Brain microvascular endothelial cell (primary cell): ENCODE data around the gene ADGRL1.

Source experiments
- DNase-seq: peaks from one replicate; pipeline ENCODE4 v3.0.0-alpha.2; 2020
- H3K27ac ChIP-seq: fragments of 250-450 bp; sonication (Bioruptor Pico); 2 replicates; pipeline ENCODE4 v1.5.1; 2020; ENCODE audit warnings: mild to moderate bottlenecking, moderate library complexity
- H3K27me3 ChIP-seq: fragments of 250-450 bp; sonication (Bioruptor Pico); replicated peaks from 2 replicates; pipeline ENCODE4 v1.5.1; 2020; ENCODE audit warnings: mild to moderate bottlenecking
- H3K36me3 ChIP-seq: fragments of 250-450 bp; sonication (Bioruptor Pico); replicated peaks from 2 replicates; pipeline ENCODE4 v1.5.1; 2020; ENCODE audit warnings: mild to moderate bottlenecking
- H3K4me3 ChIP-seq: 2 replicates; pipeline ENCODE4 v1.5.1; 2011; ENCODE audit warnings: low read depth, mild to moderate bottlenecking, control low read depth, low read length, moderate library complexity
- CTCF ChIP-seq: IDR thresholded peaks from 2 replicates; pipeline ENCODE4 v1.5.1; 2011; ENCODE audit warnings: low read depth, mild to moderate bottlenecking, moderate library complexity, low read length, control low read depth, inconsistent platforms; ENCODE audit errors: missing control alignments
- in situ Hi-C: cut with HindIII; loops from 2 replicates; pipeline ENCODE4 v1.10.0; 2017; ENCODE audit warnings: low sequenced_read_pairs, low pct_ligation_motif_present

The ADGRL1 gene

GRCh38 chr19:14112809-14113385 lies 93.1 kb downstream of the ADGRL1 start:
- DNase-seq = no peak
- in situ Hi-C loops = no loop called here
- Histone ChIP-seq H3K4me3 (no peak overlapping the region), H3K36me3 (no peaks in the 10 kb centered on the region), H3K27me3 (no peaks in the 10 kb centered on the region), H3K27ac (no peak overlapping the region)
- TF ChIP-seq CTCF = no peak

GRCh38 chr19:14112051-14112808 lies 93.7 kb downstream of the ADGRL1 start:
- in situ Hi-C loops = no loop called here
- no peak overlapping the region for H3K27ac ChIP-seq
- DNase-seq = no peak
- H3K27me3 ChIP-seq = no peaks in the 10 kb centered on the region
- no peaks in the 10 kb centered on the region for H3K36me3 ChIP-seq
- TF ChIP-seq CTCF = no peak
- no peak overlapping the region for H3K4me3 ChIP-seq

GRCh38 chr19:14111486-14111885 lies 94.5 kb downstream of the ADGRL1 start:
- no peak for DNase-seq
- H3K27me3 ChIP-seq = no peaks in the 10 kb centered on the region
- H3K4me3 ChIP-seq = no peak overlapping the region
- peaks cover 2% of the 10 kb centered on the region for H3K36me3 ChIP-seq
- in situ Hi-C loops = no loop called here
- TF ChIP-seq CTCF = no peak
- no peak overlapping the region for H3K27ac ChIP-seq

GRCh38 chr19:14110650-14111049 lies 95.3 kb downstream of the ADGRL1 start:
- H3K27me3 ChIP-seq = no peaks in the 10 kb centered on the region
- no peak for TF ChIP-seq CTCF
- no peak for DNase-seq
- no peak overlapping the region for H3K27ac ChIP-seq
- in situ Hi-C loops = no loop called here
- H3K4me3 ChIP-seq = no peak overlapping the region
- H3K36me3 ChIP-seq = peaks cover 10% of the 10 kb centered on the region

GRCh38 chr19:14107581-14108461 lies 98.1 kb downstream of the ADGRL1 start:
- peaks cover 17% of the 10 kb centered on the region for H3K36me3 ChIP-seq
- TF ChIP-seq CTCF = no peak
- in situ Hi-C loops = no loop called here
- H3K27me3 ChIP-seq = no peaks in the 10 kb centered on the region
- no peak overlapping the region for H3K4me3 ChIP-seq
- peak; percentile 73 for DNase-seq
- H3K27ac ChIP-seq = peak overlapping the region; percentile 25
